HEK293T (cell line): Measurements from ENCODE around the gene WWOX.

ENCODE experiments used
- CTCF ChIA-PET: fragments of 350-600 bp; formaldehyde crosslinking; extraction: SDS; loops from one replicate; lab custom pipeline; 2021; ENCODE audit warnings: antibody characterized with exemption, inconsistent platforms; lab: Yijun Ruan, JAX
- POLR2A ChIA-PET: fragments of 350-600 bp; formaldehyde crosslinking; extraction: SDS; loops from one replicate; lab custom pipeline; 2020; ENCODE audit warnings: antibody characterized with exemption, inconsistent platforms; lab: Yijun Ruan, JAX
- DNase-seq: peaks from one replicate; pipeline ENCODE4 v3.0.0; 2012; ENCODE audit warnings: mixed read lengths; ENCODE audit errors: extremely low spot score
- ARNT ChIP-seq: fragments of 450-650 bp; IDR thresholded peaks from 2 replicates; pipeline ENCODE4 v1.6.1; 2017; ENCODE audit warnings: mild to moderate bottlenecking
- BHLHE40 ChIP-seq: fragments of 450-650 bp; IDR thresholded peaks from 2 replicates; pipeline ENCODE4 v1.6.1; 2016; ENCODE audit warnings: mild to moderate bottlenecking, moderate library complexity, borderline replicate concordance
- CTBP1 ChIP-seq: fragments of 450-650 bp; IDR thresholded peaks from 2 replicates; pipeline ENCODE4 v1.6.1; 2016; ENCODE audit warnings: borderline replicate concordance
- ELF4 ChIP-seq: fragments of 450-650 bp; IDR thresholded peaks from 2 replicates; pipeline ENCODE4 v1.6.1; 2017; ENCODE audit warnings: antibody characterized with exemption
- FOXA1 ChIP-seq: fragments of 450-650 bp; IDR thresholded peaks from 2 replicates; pipeline ENCODE4 v1.6.1; 2016; ENCODE audit warnings: mild to moderate bottlenecking
- FOXK2 ChIP-seq: fragments of 450-650 bp; IDR thresholded peaks from 2 replicates; pipeline ENCODE4 v1.6.1; 2016; ENCODE audit warnings: mild to moderate bottlenecking
- FOXM1 ChIP-seq: fragments of 450-650 bp; IDR thresholded peaks from 2 replicates; pipeline ENCODE4 v1.6.1; 2017; ENCODE audit warnings: mild to moderate bottlenecking, borderline replicate concordance
- HDGF ChIP-seq: fragments of 450-650 bp; IDR thresholded peaks from 2 replicates; pipeline ENCODE4 v1.6.1; 2017; ENCODE audit warnings: antibody characterized with exemption, borderline replicate concordance
- L3MBTL2 ChIP-seq: fragments of 450-650 bp; conservative IDR thresholded peaks from 2 replicates; pipeline ENCODE4 v1.6.1; 2016; ENCODE audit warnings: mild to moderate bottlenecking
- LEF1 ChIP-seq: fragments of 450-650 bp; IDR thresholded peaks from 2 replicates; pipeline ENCODE4 v1.6.1; 2017; ENCODE audit warnings: mild to moderate bottlenecking, borderline replicate concordance
- NFRKB ChIP-seq: fragments of 450-650 bp; IDR thresholded peaks from 2 replicates; pipeline ENCODE4 v1.6.1; 2016; ENCODE audit warnings: mild to moderate bottlenecking, moderate library complexity
- SP1 ChIP-seq: fragments of 450-650 bp; IDR thresholded peaks from 2 replicates; pipeline ENCODE4 v1.6.1; 2017
- SUZ12 ChIP-seq: fragments of 450-650 bp; IDR thresholded peaks from 2 replicates; pipeline ENCODE4 v1.6.1; 2016; ENCODE audit warnings: mild to moderate bottlenecking
- TARDBP ChIP-seq: fragments of 450-650 bp; IDR thresholded peaks from 2 replicates; pipeline ENCODE4 v1.6.1; 2016
- ZNF384 ChIP-seq: fragments of 450-650 bp; IDR thresholded peaks from 2 replicates; pipeline ENCODE4 v1.6.1; 2016
- TF ChIP-seq, protein P1 (sequence below): fragments of 450-650 bp; IDR thresholded peaks from 2 replicates; pipeline ENCODE4 v1.6.1; 2016

Gene WWOX

GRCh38 chr16:78792952-78793351, 693.5 kb downstream of the WWOX start:
- ChIA-PET POLR2A (no interaction called here), CTCF (no interaction called here)
- TF ChIP-seq HDGF (no peak), ARNT (no peak)
- no peak for DNase-seq

GRCh38 chr16:78794581-78795250, 695.3 kb downstream of the WWOX start:
- ChIA-PET POLR2A (no interaction called here), CTCF (no interaction called here)
- DNase-seq = no peak
- no peak for TF ChIP-seq L3MBTL2

- CTCF ChIA-PET = no interaction called here
- DNase-seq = no peak
- TF ChIP-seq, protein P1, sequence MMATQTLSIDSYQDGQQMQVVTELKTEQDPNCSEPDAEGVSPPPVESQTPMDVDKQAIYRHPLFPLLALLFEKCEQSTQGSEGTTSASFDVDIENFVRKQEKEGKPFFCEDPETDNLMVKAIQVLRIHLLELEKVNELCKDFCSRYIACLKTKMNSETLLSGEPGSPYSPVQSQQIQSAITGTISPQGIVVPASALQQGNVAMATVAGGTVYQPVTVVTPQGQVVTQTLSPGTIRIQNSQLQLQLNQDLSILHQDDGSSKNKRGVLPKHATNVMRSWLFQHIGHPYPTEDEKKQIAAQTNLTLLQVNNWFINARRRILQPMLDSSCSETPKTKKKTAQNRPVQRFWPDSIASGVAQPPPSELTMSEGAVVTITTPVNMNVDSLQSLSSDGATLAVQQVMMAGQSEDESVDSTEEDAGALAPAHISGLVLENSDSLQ = no peak
- TF ChIP-seq ZNF384 (no peak), FOXM1 (no peak), SP1 (no peak), TARDBP (no peak), ELF4 (no peak), FOXA1 (no peak), NFRKB (no peak), BHLHE40 (no peak), SUZ12 (no peak)
- POLR2A ChIA-PET = no interaction called here
Observed at GRCh38 chr16:78795433-78795832, 696.0 kb downstream of the WWOX start.

DNA sequence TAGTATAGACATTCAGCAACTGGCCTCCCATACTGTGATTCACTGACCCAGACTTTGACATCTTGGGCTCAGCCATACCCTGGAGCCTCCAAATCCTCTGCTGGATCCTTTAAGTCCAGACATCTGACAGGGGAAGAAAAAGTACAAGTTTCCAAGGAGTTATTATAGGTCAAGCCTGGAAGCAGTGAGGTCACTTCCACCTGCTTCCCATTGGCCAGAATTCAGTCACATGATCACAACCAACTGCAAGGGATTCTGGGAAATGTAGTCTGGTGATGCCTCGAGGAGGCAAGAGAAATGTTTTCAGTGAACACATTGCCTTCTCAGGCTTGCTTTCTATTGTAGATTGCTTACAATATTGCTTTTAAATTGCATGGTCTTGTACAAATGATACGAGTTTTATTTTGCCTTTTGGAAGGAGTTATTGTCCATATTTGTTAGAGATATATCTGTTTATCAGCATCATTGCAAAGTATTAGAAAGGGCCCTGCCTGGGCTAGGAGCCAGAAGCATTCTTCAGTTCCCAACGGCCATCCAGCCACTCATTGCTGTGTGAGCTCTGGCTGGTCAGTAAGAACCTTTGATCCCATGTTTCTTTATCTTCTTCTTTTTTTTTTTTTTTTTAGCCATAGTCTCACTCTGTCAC, 696.9 kb downstream of the WWOX start:
- POLR2A ChIA-PET = interaction anchor here (0.9 kb wide), 1 partner anchor 188 kb away, joined by 3 read pairs; no protein-coding TSS in a partner anchor
- DNase-seq = peak; percentile 70
- CTCF ChIA-PET = no interaction called here
- no peak for TF ChIP-seq HDGF
- no peak for TF ChIP-seq FOXM1
- no peak for TF ChIP-seq FOXA1
- no peak for TF ChIP-seq NFRKB
- TF ChIP-seq SUZ12 = no peak
- no peak for TF ChIP-seq ZNF384
- no peak for TF ChIP-seq ELF4
- TF ChIP-seq CTBP1 = no peak
- no peak for TF ChIP-seq BHLHE40
- TF ChIP-seq TARDBP = no peak
- TF ChIP-seq, protein P1 = no peak
- no peak for TF ChIP-seq L3MBTL2
- TF ChIP-seq SP1 = no peak
- TF ChIP-seq LEF1 = no peak

- no peak for DNase-seq
- ChIA-PET POLR2A (no interaction called here), CTCF (no interaction called here)
- TF ChIP-seq BHLHE40 (no peak), HDGF (no peak), FOXA1 (no peak), ZNF384 (no peak), NFRKB (no peak), ELF4 (no peak), SP1 (no peak), FOXK2 (no peak), CTBP1 (no peak), LEF1 (no peak), L3MBTL2 (no peak), SUZ12 (no peak), TARDBP (no peak), ARNT (no peak), FOXM1 (no peak)
- TF ChIP-seq, protein P1 = no peak
Observed at GRCh38 chr16:78799429-78799828, 700.0 kb downstream of the WWOX start.

- TF ChIP-seq LEF1 = no peak
- TF ChIP-seq NFRKB = no peak
- no peak for TF ChIP-seq FOXK2
- TF ChIP-seq CTBP1 = no peak
- no peak for TF ChIP-seq ZNF384
- no peak for TF ChIP-seq HDGF
- no peak for TF ChIP-seq SP1
- no peak for TF ChIP-seq BHLHE40
- DNase-seq = no peak
- ChIA-PET CTCF (no interaction called here), POLR2A (no interaction called here)
Observed at GRCh38 chr16:78800523-78800922, 701.1 kb downstream of the WWOX start.
